Mesendoderm (in vitro differentiated cells): ENCODE measurements around the gene TAF6.

Experiments
- DNase-seq: peaks from one replicate; pipeline ENCODE4 v3.0.0; 2013
- H2AK5ac ChIP-seq: 2 replicates; pipeline ENCODE4 v1.6.1; 2013; ENCODE audit warnings: low read length, inconsistent platforms
- H2BK120ac ChIP-seq: 2 replicates; pipeline ENCODE4 v1.6.1; 2013; ENCODE audit warnings: low read depth, mild to moderate bottlenecking, low read length, moderate library complexity, mixed read lengths
- H2BK15ac ChIP-seq: replicated peaks from 2 replicates; pipeline ENCODE4 v1.6.1; 2013; ENCODE audit warnings: low read depth, mild to moderate bottlenecking, moderate library complexity
- H2BK5ac ChIP-seq: 2 replicates; pipeline ENCODE4 v1.6.1; 2013; ENCODE audit warnings: low read length, inconsistent platforms
- H3K18ac ChIP-seq: 2 replicates; pipeline ENCODE4 v1.6.1; 2013; ENCODE audit warnings: mild to moderate bottlenecking, low read length, mixed read lengths
- H3K23ac ChIP-seq: one replicate; pipeline ENCODE4 v1.6.1; 2013; ENCODE audit warnings: low read length
- H3K27ac ChIP-seq: 2 replicates; pipeline ENCODE4 v1.5.1; 2013; ENCODE audit warnings: low read depth, mild to moderate bottlenecking, inconsistent platforms, low read length, moderate library complexity
- H3K27me3 ChIP-seq: 2 replicates; pipeline ENCODE4 v1.6.1; 2013; ENCODE audit warnings: low read length, control low read depth, mild to moderate bottlenecking, inconsistent platforms; ENCODE audit not compliant: insufficient read depth, poor library complexity
- H3K36me3 ChIP-seq: 2 replicates; pipeline ENCODE4 v1.6.1; 2013; ENCODE audit warnings: low read length, inconsistent platforms; ENCODE audit not compliant: control insufficient read depth, insufficient read depth
- H3K4ac ChIP-seq: one replicate; pipeline ENCODE4 v1.6.1; 2013; ENCODE audit warnings: low read depth, mild to moderate bottlenecking, low read length, moderate library complexity
- H3K4me1 ChIP-seq: 2 replicates; pipeline ENCODE4 v1.6.1; 2013; ENCODE audit warnings: low read depth, low read length, inconsistent platforms; ENCODE audit not compliant: control insufficient read depth
- H3K4me2 ChIP-seq: 2 replicates; pipeline ENCODE4 v1.6.1; 2013; ENCODE audit warnings: low read length
- H3K4me3 ChIP-seq: 2 replicates; pipeline ENCODE4 v1.5.1; 2013; ENCODE audit warnings: mild to moderate bottlenecking, low read length
- H3K56ac ChIP-seq: one replicate; pipeline ENCODE4 v1.6.1; 2013; ENCODE audit warnings: low read length
- H3K79me1 ChIP-seq: 2 replicates; pipeline ENCODE4 v1.6.1; 2013; ENCODE audit warnings: low read length, inconsistent platforms
- H3K79me2 ChIP-seq: 2 replicates; pipeline ENCODE4 v1.6.1; 2013; ENCODE audit warnings: mild to moderate bottlenecking, low read length; ENCODE audit not compliant: control insufficient read depth, insufficient read depth
- H3K9ac ChIP-seq: 2 replicates; pipeline ENCODE4 v1.6.1; 2013; ENCODE audit warnings: low read length, inconsistent platforms
- H4K5ac ChIP-seq: one replicate; pipeline ENCODE4 v1.6.1; 2013; ENCODE audit warnings: low read length
- H4K8ac ChIP-seq: one replicate; pipeline ENCODE4 v1.6.1; 2013; ENCODE audit warnings: low read depth, mild to moderate bottlenecking, control low read depth, low read length, moderate library complexity
- WGBS: extraction: QIAGEN DNeasy Blood & Tissue Kit; methylation state at CpG from one replicate; pipeline ENCODE4 v1.1.7; 2013; ENCODE audit warnings: low lambda C conversion rate, missing lambda C conversion rate; ENCODE audit not compliant: insufficient coverage; ENCODE audit errors: extremely low coverage; 5-methylcytosine and 5-hydroxymethylcytosine counted together

Gene TAF6

DNA sequence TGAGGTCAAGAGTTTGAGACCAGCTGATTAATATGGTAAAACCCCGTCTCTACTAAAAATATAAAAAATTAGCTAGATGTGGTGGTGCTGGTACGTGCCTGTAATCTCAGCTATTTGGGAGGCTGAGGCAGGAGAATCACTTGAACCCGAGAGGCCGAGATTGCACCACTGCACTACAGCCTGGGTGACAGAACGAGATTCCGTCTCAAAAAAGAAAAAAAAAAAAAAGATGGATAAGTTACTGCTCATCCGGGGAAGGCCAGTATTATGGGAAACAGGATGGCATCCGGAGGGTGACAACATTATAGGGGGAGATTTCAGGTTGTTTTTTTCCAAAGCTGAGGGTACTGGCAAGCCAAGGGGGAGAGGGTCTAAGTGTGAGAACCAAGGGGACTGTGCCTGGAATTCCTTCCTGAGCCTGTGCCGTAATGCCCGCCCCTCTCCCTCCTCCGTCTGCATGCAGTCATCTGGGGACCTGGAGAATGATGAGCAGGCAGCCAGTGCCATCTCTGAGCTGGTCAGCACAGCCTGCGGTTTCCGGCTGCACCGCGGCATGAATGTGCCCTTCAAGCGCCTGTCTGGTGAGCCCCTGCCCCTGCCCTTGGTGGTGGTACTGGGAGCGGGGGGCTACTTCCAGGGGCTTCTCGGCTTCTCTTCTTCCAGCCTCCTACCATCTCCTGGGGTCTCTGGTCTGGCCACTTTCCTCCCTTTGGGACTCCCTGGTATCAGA lies 33.9 kb upstream of the TAF6 start:
- H3K27ac ChIP-seq = no peak overlapping the region
- no peak overlapping the region for H3K56ac ChIP-seq
- no peak for DNase-seq
- H4K5ac ChIP-seq = no peak overlapping the region
- peaks cover 14% of the 10 kb centered on the region for H3K4me1 ChIP-seq
- peaks cover 8% of the 10 kb centered on the region for H3K79me2 ChIP-seq
- WGBS = no CpG with 5 or more reads among the region's 18 CpGs
- H4K8ac ChIP-seq = no peak overlapping the region
- no peaks in the 10 kb centered on the region for H3K27me3 ChIP-seq
- no peak overlapping the region for H3K18ac ChIP-seq
- no peak overlapping the region for H2BK5ac ChIP-seq
- H3K36me3 ChIP-seq = peaks cover 11% of the 10 kb centered on the region
- no peak overlapping the region for H3K9ac ChIP-seq
- no peak overlapping the region for H3K4me3 ChIP-seq
- H3K4ac ChIP-seq = no peak overlapping the region
- H3K79me1 ChIP-seq = peaks cover 18% of the 10 kb centered on the region
- no peak overlapping the region for H2BK15ac ChIP-seq
- no peak overlapping the region for H3K23ac ChIP-seq
- H2AK5ac ChIP-seq = no peak overlapping the region
- no peak overlapping the region for H2BK120ac ChIP-seq
- no peak overlapping the region for H3K4me2 ChIP-seq

- Histone ChIP-seq H3K4me1 (peaks cover 10% of the 10 kb centered on the region), H4K5ac (no peak overlapping the region), H3K4me2 (no peak overlapping the region)
These were observed 33.2 kb upstream of the TAF6 start for GRCh38 chr7:100152404-100152803.

DNA sequence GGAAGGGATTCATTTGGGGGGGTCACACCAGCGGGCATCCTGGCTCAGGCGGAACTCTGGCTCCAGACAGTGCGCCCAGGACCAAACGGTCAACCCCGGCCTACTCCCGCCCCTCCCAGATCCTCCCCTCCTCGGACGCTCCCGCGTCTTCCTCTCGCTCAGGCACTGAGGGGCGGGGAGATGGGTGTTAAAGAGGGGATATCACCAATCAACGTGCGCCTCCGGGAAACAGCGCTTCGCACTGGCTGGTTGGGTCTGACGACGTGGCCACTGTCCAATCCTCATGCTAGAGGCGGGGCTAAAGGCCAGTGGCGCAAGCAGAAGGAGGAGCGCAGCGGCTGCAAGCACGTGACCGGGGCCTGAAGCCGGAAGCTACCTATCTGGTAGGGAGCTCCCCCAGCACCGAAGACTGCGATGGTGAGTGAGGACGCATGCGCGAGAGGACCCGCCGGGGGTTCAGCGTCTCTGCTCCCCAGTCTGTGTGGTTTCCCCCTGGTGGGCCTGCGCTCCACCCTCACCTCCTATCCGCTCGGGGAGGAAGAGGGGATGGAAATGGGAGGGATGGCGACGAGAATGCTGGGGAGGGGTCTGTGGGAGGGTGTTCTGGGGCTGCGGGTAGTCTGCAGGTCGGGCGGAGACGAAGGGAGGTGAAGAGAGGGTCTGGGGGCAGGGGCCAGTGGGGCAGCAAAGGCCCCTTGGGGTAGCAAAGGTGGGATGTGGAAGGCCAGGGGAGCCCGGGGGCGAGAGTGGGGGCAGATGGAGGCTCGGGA lies 29.6 kb upstream of the TAF6 start, which contains the start of gene LAMTOR4:
Gene LAMTOR4, plus strand, starts transcription at position 360 of the 770 bp plus-strand sequence. Its CDS starts 55 bp downstream, at position 415.
- peaks cover 8% of the 10 kb centered on the region for H3K79me2 ChIP-seq
- H3K23ac ChIP-seq = no peak within 1 kb of the TSS
- peak within 1 kb of the TSS; percentile 62 for H3K4ac ChIP-seq
- H2BK5ac ChIP-seq = peak within 1 kb of the TSS; percentile 86
- H3K36me3 ChIP-seq = no peaks in the 10 kb centered on the region
- H3K4me3 ChIP-seq = peak within 1 kb of the TSS; percentile 90
- peak within 1 kb of the TSS; percentile 65 for H4K8ac ChIP-seq
- peak; percentile 100 for DNase-seq
- H2BK120ac ChIP-seq = no peak within 1 kb of the TSS
- peak within 1 kb of the TSS; percentile 100 for H3K56ac ChIP-seq
- H3K27ac ChIP-seq = peak within 1 kb of the TSS; percentile 14
- H2BK15ac ChIP-seq = no peak within 1 kb of the TSS
- no peak within 1 kb of the TSS for H4K5ac ChIP-seq
- H2AK5ac ChIP-seq = no peak within 1 kb of the TSS
- H3K4me1 ChIP-seq = peaks cover 2% of the 10 kb centered on the region
- H3K79me1 ChIP-seq = peaks cover 3% of the 10 kb centered on the region
- H3K4me2 ChIP-seq = peak within 1 kb of the TSS; percentile 87
- no CpG with 5 or more reads among the region's 46 CpGs for WGBS
- no peaks in the 10 kb centered on the region for H3K27me3 ChIP-seq
- peak within 1 kb of the TSS; percentile 97 for H3K9ac ChIP-seq
- peak within 1 kb of the TSS; percentile 8 for H3K18ac ChIP-seq

More at GRCh38 chr7:100152404-100152803, 33.2 kb upstream of the TAF6 start:
- Histone ChIP-seq H2BK5ac (no peak overlapping the region), H2AK5ac (no peak overlapping the region), H2BK15ac (no peak overlapping the region), H3K27ac (no peak overlapping the region), H3K4ac (no peak overlapping the region), H3K79me1 (peaks cover 15% of the 10 kb centered on the region), H3K36me3 (peaks cover 11% of the 10 kb centered on the region), H3K18ac (no peak overlapping the region), H3K27me3 (no peaks in the 10 kb centered on the region), H3K23ac (no peak overlapping the region), H3K9ac (no peak overlapping the region), H3K4me3 (no peak overlapping the region), H3K56ac (no peak overlapping the region), H4K8ac (no peak overlapping the region), H3K79me2 (peaks cover 8% of the 10 kb centered on the region), H2BK120ac (no peak overlapping the region)
- DNase-seq = peak; percentile 15

DNA sequence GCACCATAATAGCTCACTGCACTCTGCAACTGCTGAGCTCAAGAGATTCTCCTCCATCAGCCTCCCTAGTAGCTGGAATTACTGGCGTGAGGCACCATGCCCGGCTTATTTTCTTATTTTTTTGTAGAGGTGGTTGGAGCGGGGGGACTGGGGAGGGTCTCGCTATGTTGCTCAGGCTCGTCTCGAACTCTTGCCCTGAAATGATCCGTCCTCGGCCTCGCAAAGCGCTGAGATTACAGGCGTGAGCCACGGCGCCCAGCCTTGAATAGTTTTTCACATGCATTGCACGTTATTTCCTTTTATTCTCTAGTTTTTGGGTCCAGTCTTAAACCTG lies 29.0 kb upstream of the TAF6 start:
- no peak overlapping the region for H3K23ac ChIP-seq
- H3K18ac ChIP-seq = no peak overlapping the region
- no peak overlapping the region for H3K4ac ChIP-seq
- H3K4me3 ChIP-seq = no peak overlapping the region
- H3K27me3 ChIP-seq = no peaks in the 10 kb centered on the region
- no peak overlapping the region for H2BK5ac ChIP-seq
- H3K4me2 ChIP-seq = peak overlapping the region; percentile 62
- H4K5ac ChIP-seq = no peak overlapping the region
- no peak overlapping the region for H2AK5ac ChIP-seq
- H2BK120ac ChIP-seq = no peak overlapping the region
- DNase-seq = no peak
- peaks cover 8% of the 10 kb centered on the region for H3K79me2 ChIP-seq
- peaks cover 3% of the 10 kb centered on the region for H3K79me1 ChIP-seq
- peak overlapping the region; percentile 86 for H3K56ac ChIP-seq
- no peak overlapping the region for H3K27ac ChIP-seq
- no peak overlapping the region for H2BK15ac ChIP-seq
- peaks cover 2% of the 10 kb centered on the region for H3K4me1 ChIP-seq
- H3K36me3 ChIP-seq = no peaks in the 10 kb centered on the region
- no CpG with 5 or more reads among the region's 14 CpGs for WGBS
- H3K9ac ChIP-seq = peak overlapping the region; percentile 76
- peak overlapping the region; percentile 65 for H4K8ac ChIP-seq

DNA sequence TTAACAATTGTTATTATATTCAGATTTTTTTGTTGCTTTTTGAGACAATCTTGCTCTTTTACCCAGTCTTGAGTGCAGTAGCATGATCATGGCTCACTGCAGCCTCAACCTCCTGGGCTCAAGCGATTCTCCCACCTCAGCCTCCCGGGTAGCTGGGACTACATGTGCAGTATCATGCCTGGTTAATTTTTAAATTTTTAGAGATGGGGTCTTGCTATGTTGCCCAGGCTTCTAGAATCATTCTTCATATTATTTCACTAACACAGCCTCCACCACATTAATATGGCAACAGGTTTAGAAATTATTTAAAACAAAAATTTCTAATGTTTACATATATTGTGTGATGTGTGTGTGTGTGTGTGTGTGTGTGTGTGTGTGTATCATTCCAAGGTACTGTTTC lies 28.1 kb upstream of the TAF6 start:
- Histone ChIP-seq H3K27me3 (no peaks in the 10 kb centered on the region), H2BK15ac (no peak overlapping the region), H3K9ac (no peak overlapping the region), H3K18ac (no peak overlapping the region), H3K56ac (no peak overlapping the region), H3K4me1 (peaks cover 2% of the 10 kb centered on the region), H2BK5ac (no peak overlapping the region), H3K36me3 (no peaks in the 10 kb centered on the region), H3K4me2 (no peak overlapping the region), H4K5ac (no peak overlapping the region), H3K27ac (no peak overlapping the region), H2AK5ac (no peak overlapping the region), H3K23ac (no peak overlapping the region), H3K79me1 (peaks cover 3% of the 10 kb centered on the region), H3K79me2 (peaks cover 8% of the 10 kb centered on the region), H2BK120ac (no peak overlapping the region), H4K8ac (no peak overlapping the region), H3K4ac (no peak overlapping the region), H3K4me3 (no peak overlapping the region)
- no peak for DNase-seq
- no CpG with 5 or more reads among the region's 2 CpGs for WGBS
